GM23338 (cell line): ENCODE measurements around the gene GPR35. TPM values are rescaled to one million over a fixed set of nuclear protein-coding genes. Genes with fewer than 3 reads are reported as not detected.

Experiments used
- ATAC-seq: fragments of 200-7000 bp; cut with Tn5 transposase; 3 replicates; pipeline ENCODE4 v1.9.1; 2020
- DNase-seq: peaks from one replicate; pipeline ENCODE4 v3.0.0-alpha.2; 2015; ENCODE audit warnings: low spot score
- H2AFZ ChIP-seq: fragments of 200-600 bp; sonication (generic); 2 replicates; pipeline ENCODE4 v1.8.0; 2016; ENCODE audit warnings: antibody characterized with exemption, mild to moderate bottlenecking, moderate library complexity
- H3F3A ChIP-seq: fragments of 200-600 bp; sonication (generic); replicated peaks from 2 replicates; pipeline ENCODE4 v1.8.0; 2017; ENCODE audit warnings: antibody characterized with exemption, mixed run types, low read depth
- H3K27ac ChIP-seq: fragments of 200-600 bp; sonication (generic); 2 replicates; pipeline ENCODE4 v1.6.1; 2016; ENCODE audit warnings: low read depth
- H3K27me3 ChIP-seq: fragments of 200-600 bp; sonication (generic); 2 replicates; pipeline ENCODE4 v1.8.0; 2016; ENCODE audit warnings: mild to moderate bottlenecking, mixed run types, moderate library complexity; ENCODE audit not compliant: insufficient read depth
- H3K36me3 ChIP-seq: fragments of 200-600 bp; sonication (generic); 2 replicates; pipeline ENCODE4 v1.8.0; 2016; ENCODE audit warnings: mild to moderate bottlenecking; ENCODE audit not compliant: insufficient read depth
- H3K4me1 ChIP-seq: fragments of 200-600 bp; sonication (generic); 2 replicates; pipeline ENCODE4 v1.8.0; 2016; ENCODE audit warnings: mild to moderate bottlenecking, moderate library complexity; ENCODE audit not compliant: insufficient read depth
- H3K4me2 ChIP-seq: fragments of 200-600 bp; sonication (generic); 2 replicates; pipeline ENCODE4 v1.7.1; 2017; ENCODE audit warnings: mixed run types
- H3K4me3 ChIP-seq: fragments of 200-600 bp; sonication (generic); 2 replicates; pipeline ENCODE4 v1.6.1; 2016; ENCODE audit warnings: mixed run types
- H3K79me2 ChIP-seq: fragments of 200-600 bp; sonication (generic); replicated peaks from 2 replicates; pipeline ENCODE4 v1.8.0; 2017; ENCODE audit warnings: mild to moderate bottlenecking; ENCODE audit not compliant: insufficient read depth
- H3K9me2 ChIP-seq: fragments of 200-600 bp; sonication (generic); 2 replicates; pipeline ENCODE4 v1.8.0; 2017; ENCODE audit not compliant: insufficient read depth
- H4K20me1 ChIP-seq: fragments of 200-600 bp; sonication (generic); replicated peaks from 2 replicates; pipeline ENCODE4 v1.8.0; 2017; ENCODE audit warnings: mild to moderate bottlenecking; ENCODE audit not compliant: insufficient read depth
- H3K27ac Mint-ChIP-seq: 2 replicates; pipeline ENCODE4 v1.8.0; 2020; ENCODE audit warnings: inconsistent platforms, mild to moderate bottlenecking, moderate library complexity, mixed read lengths
- H3K27me3 Mint-ChIP-seq: 3 replicates; pipeline ENCODE4 v1.8.0; 2022; ENCODE audit warnings: low read depth, mild to moderate bottlenecking, moderate library complexity, mixed read lengths, inconsistent platforms; ENCODE audit not compliant: insufficient read depth, poor library complexity
- H3K36me3 Mint-ChIP-seq: 3 replicates; pipeline ENCODE4 v1.8.0; 2021; ENCODE audit warnings: low read depth, mild to moderate bottlenecking, inconsistent platforms, moderate library complexity, mixed read lengths
- H3K4me1 Mint-ChIP-seq: 3 replicates; pipeline ENCODE4 v1.8.0; 2020; ENCODE audit warnings: mild to moderate bottlenecking, inconsistent platforms, mixed read lengths
- H3K4me3 Mint-ChIP-seq: 3 replicates; pipeline ENCODE4 v1.8.0; 2021; ENCODE audit warnings: moderate library complexity, mild to moderate bottlenecking, inconsistent platforms, mixed read lengths
- H3K9me3 Mint-ChIP-seq: 3 replicates; pipeline ENCODE4 v1.8.0; 2020; ENCODE audit warnings: moderate library complexity, mild to moderate bottlenecking, inconsistent platforms, mixed read lengths
- CREB1 ChIP-seq: fragments of 250-450 bp; sonication (Bioruptor Pico); IDR thresholded peaks from 2 replicates; pipeline ENCODE4 v1.5.0; 2020; ENCODE audit warnings: low read depth, mild to moderate bottlenecking, moderate library complexity
- CTCF ChIP-seq, 2 experiments: fragments of 200-600 bp in 1 of 2; sonication (generic) in 1 of 2; conservative IDR thresholded peaks; 2 replicates each; pipeline versions ENCODE4 v1.5.1 to v1.6.1; 2016 to 2017; ENCODE audit warnings: antibody characterized with exemption in 2 of 2, low read depth in 2 of 2, mild to moderate bottlenecking in 2 of 2, moderate library complexity in 1 of 2
- ETS1 ChIP-seq: IDR thresholded peaks from 2 replicates; pipeline ENCODE4 v1.6.1; 2016; ENCODE audit warnings: antibody characterized with exemption
- EZH2 ChIP-seq: fragments of 200-600 bp; sonication (generic); IDR thresholded peaks from one replicate; pipeline ENCODE4 v1.8.0; 2017; ENCODE audit warnings: antibody characterized with exemption, mild to moderate bottlenecking, low read depth; ENCODE audit not compliant: unreplicated experiment
- EZH2phosphoT487 ChIP-seq: fragments of 200-600 bp; sonication (generic); IDR thresholded peaks from one replicate; pipeline ENCODE4 v1.8.1; 2018; ENCODE audit warnings: antibody characterized with exemption; ENCODE audit not compliant: unreplicated experiment
- JUNB ChIP-seq: IDR thresholded peaks from one replicate; pipeline ENCODE4 v1.6.1; 2016; ENCODE audit warnings: antibody characterized with exemption; ENCODE audit not compliant: unreplicated experiment
- NANOG ChIP-seq: IDR thresholded peaks from 2 replicates; pipeline ENCODE4 v1.6.1; 2016; ENCODE audit warnings: antibody characterized with exemption, borderline replicate concordance
- POLR2AphosphoS5 ChIP-seq: IDR thresholded peaks from 2 replicates; pipeline ENCODE4 v1.6.1; 2016; ENCODE audit warnings: antibody characterized with exemption, low read depth
- REST ChIP-seq: IDR thresholded peaks from one replicate; pipeline ENCODE4 v1.6.1; 2018; ENCODE audit warnings: antibody characterized with exemption; ENCODE audit not compliant: unreplicated experiment
- STAT1 ChIP-seq: IDR thresholded peaks from one replicate; pipeline ENCODE4 v1.6.1; 2016; ENCODE audit warnings: antibody characterized with exemption; ENCODE audit not compliant: unreplicated experiment
- ZNF114 ChIP-seq: fragments of 250-450 bp; sonication (Bioruptor Pico); IDR thresholded peaks from 2 replicates; pipeline ENCODE4 v1.5.0; 2020; ENCODE audit warnings: mild to moderate bottlenecking, moderate library complexity
- ZNF331 ChIP-seq: fragments of 250-450 bp; sonication (Bioruptor Pico); IDR thresholded peaks from 2 replicates; pipeline ENCODE4 v1.5.0; 2020; ENCODE audit warnings: low read depth, mild to moderate bottlenecking, moderate library complexity
- ZNF462 ChIP-seq: fragments of 250-450 bp; sonication (Bioruptor Pico); IDR thresholded peaks from 2 replicates; pipeline ENCODE4 v1.5.0; 2020; ENCODE audit warnings: mild to moderate bottlenecking, moderate library complexity
- polyA plus RNA-seq: library from polyadenylated mRNA; unstranded; fragments of >200 nt; fragmentation: Nextera tagmentation; extraction: Ambion mirVana; gene quantifications from 2 replicates; pipeline ENCODE4 v1.2.1, GENCODE V29; 2016
- total RNA-seq: library from RNA; depleted of rRNA; stranded (reverse); fragments of >200 nt; shearing (Covaris generic); gene quantifications from 2 replicates; pipeline ENCODE4 v1.2.3, GENCODE V29; 2014

GPR35 gene
- total and polyA plus RNA-seq, 2 experiments from 2014 or later: not detected

DNA sequence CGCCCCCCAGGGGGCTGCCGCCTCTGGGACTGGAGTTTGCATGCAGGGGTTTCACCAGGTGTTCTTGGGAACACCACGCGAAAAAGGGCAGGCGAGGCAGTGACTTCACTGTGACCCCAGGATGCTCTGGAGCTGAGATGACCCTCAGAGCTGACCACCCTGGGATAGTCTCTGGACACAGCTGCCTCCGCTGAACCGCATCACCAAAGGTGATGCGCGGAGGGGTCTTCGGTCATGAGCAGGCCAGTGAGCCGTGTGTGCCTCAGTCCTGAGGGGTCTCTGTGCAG lies 17.5 kb downstream of the GPR35 start:
- Histone ChIP-seq H3K36me3 (no peaks in the 10 kb centered on the region), H4K20me1 (no peaks in the 10 kb centered on the region), H3K4me1 (no peaks in the 10 kb centered on the region), H3K79me2 (no peaks in the 10 kb centered on the region), H3K4me3 (no peak overlapping the region), H3F3A (no peaks in the 10 kb centered on the region), H3K27ac (no peak overlapping the region), H2AFZ (no peak overlapping the region), H3K9me2 (no peaks in the 10 kb centered on the region), H3K4me2 (no peak overlapping the region), H3K27me3 (no peaks in the 10 kb centered on the region)
- Mint-ChIP-seq H3K36me3 (peaks cover 3% of the 10 kb centered on the region; the same call in 1 of the 3 replicates), H3K9me3 (peaks cover 4% of the 10 kb centered on the region; the same call in 2 of the 3 replicates), H3K4me1 (no peaks in the 10 kb centered on the region), H3K27ac (no peak overlapping the region), H3K27me3 (peaks cover 12% of the 10 kb centered on the region), H3K4me3 (no peak overlapping the region)
- no peak for DNase-seq
- no peak for TF ChIP-seq ETS1
- no peak for TF ChIP-seq JUNB
- TF ChIP-seq ZNF462 (CRISPR knock-in tag): no peak
- no peak for TF ChIP-seq ZNF331 (CRISPR knock-in tag)
- TF ChIP-seq CREB1 (CRISPR knock-in tag): no peak
- no peak for TF ChIP-seq EZH2phosphoT487
- no peak for TF ChIP-seq EZH2
- no peak for TF ChIP-seq REST
- no peak for TF ChIP-seq STAT1
- TF ChIP-seq CTCF (conservative IDR thresholded peaks at IDR 0.05; ENCODE audit: low read depth in 2 of 2): no peak
- TF ChIP-seq ZNF114: no peak
- no peak for TF ChIP-seq NANOG
- TF ChIP-seq POLR2AphosphoS5: no peak
- ATAC-seq: no peak
